ENCODE results near the gene ADCY4.
A peak's percentile ranks its signal among the peaks of the same experiment; 100 is the strongest.

The ADCY4 gene

GRCh38 chr14:24378981-24379906, 44.4 kb upstream of the ADCY4 start:
- DNase-seq (ENCODE audit: low read depth), result no peak
- no peak overlapping the region for H3K4me3 ChIP-seq (ENCODE audit: low read depth, low read length)
- TF ChIP-seq MAX (IDR thresholded peaks at IDR 0.05; ENCODE audit: low read depth, low read length), result no peak
- no peak for TF ChIP-seq POLR2A (IDR thresholded peaks at IDR 0.05; ENCODE audit: extremely low read depth, insufficient read length)
- no peak for TF ChIP-seq MYC (IDR thresholded peaks at IDR 0.05; ENCODE audit: low read depth, low read length)
- TF ChIP-seq CTCF (IDR thresholded peaks at IDR 0.05; ENCODE audit: low read depth, low read length), result no peak

- no peak overlapping the region for H3K4me3 ChIP-seq (ENCODE audit: low read depth, low read length)
- TF ChIP-seq MAX (IDR thresholded peaks at IDR 0.05; ENCODE audit: low read depth, low read length) (no peak), POLR2A (IDR thresholded peaks at IDR 0.05; ENCODE audit: extremely low read depth, insufficient read length) (no peak), CTCF (IDR thresholded peaks at IDR 0.05; ENCODE audit: low read depth, low read length) (no peak), MYC (IDR thresholded peaks at IDR 0.05; ENCODE audit: low read depth, low read length) (no peak)
- no peak for DNase-seq (ENCODE audit: low read depth)
Observed at GRCh38 chr14:24378327-24378726, 43.5 kb upstream of the ADCY4 start.

- DNase-seq (ENCODE audit: low read depth), result peak; percentile 29
- TF ChIP-seq MAX (IDR thresholded peaks at IDR 0.05; ENCODE audit: low read depth, low read length), result no peak
- TF ChIP-seq MYC (IDR thresholded peaks at IDR 0.05; ENCODE audit: low read depth, low read length), result no peak
- TF ChIP-seq POLR2A (IDR thresholded peaks at IDR 0.05; ENCODE audit: extremely low read depth, insufficient read length), result no peak
- no peak for TF ChIP-seq CTCF (IDR thresholded peaks at IDR 0.05; ENCODE audit: low read depth, low read length)
- H3K4me3 ChIP-seq (ENCODE audit: low read depth, low read length), result no peak overlapping the region
Observed at GRCh38 chr14:24377657-24378056, 42.8 kb upstream of the ADCY4 start.

GRCh38 chr14:24377126-24377525, 42.3 kb upstream of the ADCY4 start:
- TF ChIP-seq POLR2A (IDR thresholded peaks at IDR 0.05; ENCODE audit: extremely low read depth, insufficient read length) (no peak), MYC (IDR thresholded peaks at IDR 0.05; ENCODE audit: low read depth, low read length) (no peak), MAX (IDR thresholded peaks at IDR 0.05; ENCODE audit: low read depth, low read length) (no peak), CTCF (IDR thresholded peaks at IDR 0.05; ENCODE audit: low read depth, low read length) (no peak)
- peak; percentile 76 for DNase-seq (ENCODE audit: low read depth)
- H3K4me3 ChIP-seq (ENCODE audit: low read depth, low read length), result no peak overlapping the region

GRCh38 chr14:24376448-24377070, 41.7 kb upstream of the ADCY4 start:
- TF ChIP-seq MYC (IDR thresholded peaks at IDR 0.05; ENCODE audit: low read depth, low read length) (no peak), POLR2A (IDR thresholded peaks at IDR 0.05; ENCODE audit: extremely low read depth, insufficient read length) (no peak), CTCF (IDR thresholded peaks at IDR 0.05; ENCODE audit: low read depth, low read length) (no peak), MAX (IDR thresholded peaks at IDR 0.05; ENCODE audit: low read depth, low read length) (no peak)
- no peak for DNase-seq (ENCODE audit: low read depth)
- H3K4me3 ChIP-seq (ENCODE audit: low read depth, low read length), result no peak overlapping the region
